NCI-H345 treated with DMSO at 0.1 percent for 48 hours (cell line): Measurements from ENCODE around the gene TUBA8.
"Not testable (repeated sequence)": the region's sequence is repeated elsewhere in the genome, so short reads cannot be mapped to it uniquely, and the experiment has no call there.

ENCODE experiments used
- DNase-seq: peaks from one replicate; lab custom pipeline; 2025; ENCODE audit not compliant: unreplicated experiment; lab: John Stamatoyannopoulos, UW

TUBA8 gene

DNA sequence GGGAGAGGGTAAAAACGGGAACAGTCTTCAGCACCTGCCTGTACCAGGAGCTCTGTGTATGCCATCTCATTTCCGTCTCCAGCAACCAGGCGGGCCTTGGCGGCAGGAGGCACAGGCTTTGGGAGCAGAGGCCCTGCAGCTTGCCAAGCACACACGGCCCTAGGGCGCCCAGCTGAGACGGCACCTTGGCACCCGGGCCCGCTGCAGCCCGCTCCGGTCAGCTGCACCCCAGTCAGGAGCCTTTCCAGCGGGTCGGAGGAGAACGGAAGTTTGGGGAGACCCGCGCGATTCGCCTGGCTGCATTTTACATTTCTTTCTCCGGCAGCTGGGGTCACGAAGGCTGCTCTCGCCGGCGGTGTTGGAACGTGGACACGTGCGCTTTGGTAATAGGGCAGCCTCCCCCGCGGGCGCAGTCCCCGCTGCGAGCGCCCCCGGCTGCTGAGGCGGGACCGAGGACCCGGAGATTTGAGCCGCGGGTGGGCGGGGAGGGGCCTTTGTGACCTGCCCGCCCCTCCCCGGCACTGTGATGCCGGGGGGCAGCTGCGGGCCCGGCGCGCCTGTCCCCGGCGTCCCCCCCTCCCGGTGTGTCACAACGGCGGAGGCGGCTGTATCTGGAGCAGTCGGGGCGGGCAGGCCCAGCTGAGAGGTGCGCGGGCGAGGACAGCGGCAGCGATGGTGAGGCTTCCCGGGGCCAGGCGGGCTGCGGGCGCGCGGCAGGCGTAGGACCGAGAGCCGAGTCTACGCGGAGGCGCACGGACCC, at the start of gene TUBA8:
Gene TUBA8 (plus strand): TSS at position 616 of the 760 bp plus-strand sequence. CDS start 57 bp downstream, at position 673.
- DNase-seq, result peak; percentile 35

DNA sequence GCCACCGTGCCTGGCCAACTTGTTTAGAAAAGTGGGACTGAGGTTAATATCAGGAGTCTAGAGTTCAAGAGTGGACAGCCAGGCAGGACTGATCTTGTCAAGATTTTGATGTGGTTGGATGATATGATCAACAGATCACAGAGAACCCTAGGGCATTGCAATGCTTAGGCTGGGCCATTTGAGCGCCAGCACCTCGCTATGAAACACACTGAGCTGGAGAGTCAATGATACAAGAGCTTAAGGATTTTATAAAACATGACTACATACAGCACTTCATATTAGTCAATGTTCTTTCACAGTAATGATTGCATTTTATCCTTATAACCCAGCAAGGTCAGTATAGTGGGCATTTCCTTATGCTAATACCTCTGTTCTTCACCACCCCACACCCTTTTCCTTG, 48.2 kb upstream of the TUBA8 start:
- DNase-seq, result no peak

DNA sequence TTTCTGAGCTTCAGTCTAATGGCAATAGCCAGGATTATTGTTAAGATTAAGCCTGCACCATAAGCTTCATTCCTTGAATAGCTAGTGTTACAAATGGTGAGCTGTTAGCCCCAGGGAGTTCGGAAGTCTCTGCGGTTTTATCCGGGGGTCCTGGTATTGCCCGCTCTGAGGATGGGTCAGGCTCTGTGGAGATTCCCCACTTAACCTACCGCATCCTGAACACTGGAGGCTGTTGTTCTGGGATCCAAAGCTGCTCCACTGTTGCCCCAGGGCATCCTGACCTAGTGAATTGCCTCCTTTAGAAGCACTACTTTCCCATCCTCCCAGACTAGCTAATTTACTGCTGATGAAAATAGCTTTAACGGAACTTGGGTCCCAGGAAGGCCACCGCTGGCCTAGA, 47.3 kb upstream of the TUBA8 start:
- no peak for DNase-seq

DNA sequence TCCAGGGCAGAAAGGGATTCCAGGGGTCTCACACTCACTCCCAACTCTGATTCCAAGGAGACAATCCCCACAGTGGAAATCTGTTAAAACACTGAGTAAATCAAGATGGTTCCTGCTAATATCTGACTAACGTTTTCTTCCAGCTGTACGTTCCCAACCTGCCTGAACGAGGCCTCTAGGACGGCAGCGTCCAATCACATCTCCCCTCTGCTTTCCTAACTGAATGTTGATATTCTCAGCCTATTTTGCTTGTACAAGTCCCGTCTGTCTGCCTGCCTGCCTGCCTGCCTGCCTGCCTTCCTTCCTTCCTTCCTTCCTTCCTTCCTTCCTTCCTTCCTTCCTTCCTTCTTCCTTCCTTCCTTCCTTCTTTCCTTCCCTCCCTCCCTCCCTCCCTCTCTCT, 46.9 kb upstream of the TUBA8 start:
- DNase-seq, result not testable (repeated sequence)

DNA sequence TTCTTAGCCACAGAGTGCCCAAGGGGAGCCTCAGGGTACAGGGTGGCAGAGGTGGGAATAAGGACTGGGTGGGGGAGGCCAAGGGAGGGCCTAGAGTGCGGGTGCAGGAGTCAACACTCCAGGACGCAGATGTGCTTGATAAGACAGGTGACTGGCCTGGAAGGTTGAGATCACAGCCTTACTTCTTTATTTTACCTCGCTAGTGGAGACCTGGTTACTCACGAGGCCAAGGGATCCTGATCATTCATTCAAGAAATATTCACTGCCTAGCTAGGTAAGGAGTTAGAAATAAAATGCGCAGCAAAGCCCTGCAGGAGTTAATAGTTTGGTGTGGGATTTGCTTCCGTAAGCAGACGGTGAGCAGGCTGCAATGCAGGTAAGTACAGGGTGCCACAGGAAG, 46.0 kb upstream of the TUBA8 start:
- no peak for DNase-seq

DNA sequence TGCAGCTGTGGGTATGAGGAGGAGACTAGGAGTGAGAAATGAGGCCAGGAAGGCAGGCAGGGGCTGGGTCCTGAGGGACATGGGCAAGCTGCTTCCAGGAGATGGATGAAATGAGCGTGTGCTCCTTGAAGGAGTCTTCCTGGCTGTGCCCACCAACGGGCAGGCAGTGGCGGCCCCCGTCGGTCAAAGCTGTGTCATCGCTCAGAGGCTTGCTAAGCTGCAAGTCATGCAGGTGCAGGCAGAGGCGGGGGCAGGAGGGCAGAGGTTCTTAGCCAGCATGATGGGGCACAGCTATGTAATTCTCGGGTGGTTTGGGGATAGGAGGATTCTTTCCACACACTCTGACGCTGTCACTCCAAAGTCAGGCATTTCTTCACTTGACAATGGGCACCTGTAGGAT, 45.4 kb upstream of the TUBA8 start:
- DNase-seq, result no peak

DNA sequence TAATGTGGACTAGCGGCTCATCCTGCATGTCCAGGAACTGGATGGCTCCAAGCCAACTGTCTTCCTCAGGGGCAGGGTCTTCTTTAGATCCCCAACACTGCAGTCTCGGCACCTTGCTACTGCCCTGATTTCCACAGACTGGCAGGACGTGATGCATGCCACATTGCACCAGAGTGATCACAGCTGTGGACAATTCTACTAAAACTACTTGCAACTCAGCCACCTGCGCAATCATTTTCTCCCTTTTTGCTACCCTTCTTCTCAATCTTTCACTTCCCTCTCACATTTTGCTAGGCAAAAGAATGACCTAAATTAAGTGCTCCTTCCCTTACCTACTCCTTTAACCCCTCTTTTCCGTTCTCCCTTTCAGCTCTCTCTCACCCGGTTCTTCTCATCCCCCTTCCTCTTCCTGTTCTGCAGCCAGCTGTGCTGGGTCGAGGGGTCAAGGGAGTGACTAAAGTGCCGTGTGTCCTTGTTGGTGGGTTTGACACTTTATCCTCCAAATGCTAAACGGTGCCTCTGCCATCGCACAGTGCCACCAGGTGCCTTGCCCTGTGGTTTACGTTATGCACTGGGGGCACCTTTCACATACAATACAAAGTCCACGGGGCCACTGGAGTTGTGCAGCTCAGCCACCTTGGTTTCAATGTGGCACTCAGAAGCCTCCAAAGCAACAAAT, 44.3 kb upstream of the TUBA8 start:
- DNase-seq, result no peak

DNA sequence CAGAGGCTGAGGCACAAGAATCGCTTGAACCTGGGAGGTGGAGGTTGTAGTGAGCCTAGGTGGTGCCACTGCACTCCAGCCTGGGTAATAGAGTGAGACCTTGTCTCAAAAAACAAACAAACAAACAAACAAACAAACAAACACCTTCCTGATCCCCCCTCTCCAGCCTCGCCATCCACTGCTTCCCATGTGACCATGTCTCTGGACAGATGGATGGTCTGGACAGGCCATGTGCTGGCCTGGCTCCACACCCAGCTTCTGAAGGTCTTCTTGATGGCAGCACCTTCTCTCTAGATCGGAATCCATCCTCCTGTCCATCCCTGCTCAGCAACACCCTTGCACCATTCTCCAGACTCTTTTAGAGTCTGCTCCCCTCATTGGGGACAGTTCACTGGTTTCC, 43.5 kb upstream of the TUBA8 start:
- DNase-seq, result no peak

DNA sequence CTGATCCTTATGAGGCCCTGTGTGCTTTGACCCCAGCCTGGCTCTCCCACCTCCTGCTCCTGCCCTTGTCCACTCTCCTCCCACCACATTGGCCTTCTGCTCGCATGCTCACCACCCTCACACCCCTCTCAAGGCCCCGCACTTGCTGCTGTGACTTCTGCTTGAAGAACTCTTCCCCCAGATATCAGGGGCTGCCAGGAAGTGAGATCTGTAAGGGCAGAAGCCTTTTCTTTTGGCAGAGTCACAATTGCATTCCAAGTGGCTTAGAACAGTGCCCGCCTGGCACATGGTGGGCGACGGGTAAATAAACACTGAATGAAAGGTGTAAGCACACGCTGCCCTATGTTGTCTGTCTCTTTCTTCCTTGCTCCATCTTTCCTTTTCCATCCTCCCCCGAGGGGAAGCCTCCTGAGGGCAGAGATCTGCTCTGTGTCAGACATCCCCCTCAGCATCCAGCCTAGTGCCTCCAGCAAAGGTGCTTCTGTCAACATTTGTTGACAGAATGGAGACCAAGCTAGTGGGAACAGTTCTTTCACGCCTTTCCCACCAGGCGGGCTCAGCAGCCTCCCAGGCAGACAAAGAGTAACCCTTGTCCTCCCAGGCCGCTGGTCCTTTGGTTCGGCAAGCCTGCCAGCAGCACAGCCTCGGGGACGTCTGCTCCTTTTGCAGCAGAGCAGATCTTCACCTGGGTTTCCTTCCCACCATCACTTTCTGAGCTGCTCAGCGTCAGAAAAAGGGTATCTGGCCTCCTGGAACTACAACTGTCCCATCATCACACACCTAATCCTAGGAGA, 42.9 kb upstream of the TUBA8 start:
- DNase-seq, result no peak

DNA sequence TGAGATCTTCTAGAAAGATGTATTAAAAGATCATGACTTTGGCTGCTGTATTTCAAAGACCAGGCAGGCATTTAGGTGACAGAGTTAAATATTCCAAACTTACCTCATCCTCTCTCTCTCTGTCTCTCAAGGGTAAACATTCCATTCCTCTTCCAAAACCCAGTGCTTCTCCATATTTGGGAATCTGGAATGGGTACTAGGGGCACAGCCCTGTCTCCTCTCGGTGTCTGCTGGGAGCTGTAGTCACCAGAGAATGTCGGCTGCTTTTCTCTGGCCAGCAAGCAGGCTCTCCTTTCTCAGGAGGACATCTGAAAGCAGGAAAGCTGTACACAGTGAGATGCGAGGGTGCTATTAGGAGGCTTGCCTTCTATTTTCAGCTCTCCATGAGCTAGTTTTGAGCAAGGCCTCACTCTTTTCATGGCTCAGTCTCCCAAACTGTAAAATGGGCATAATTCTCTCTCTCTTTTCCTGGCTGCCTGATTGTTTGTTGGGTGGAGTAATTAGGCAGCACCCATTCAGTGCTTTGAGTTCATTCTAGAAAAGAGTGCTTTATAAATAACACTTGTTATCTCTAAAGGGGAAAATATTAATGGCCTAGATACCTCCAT, 42.1 kb upstream of the TUBA8 start:
- DNase-seq, result no peak

DNA sequence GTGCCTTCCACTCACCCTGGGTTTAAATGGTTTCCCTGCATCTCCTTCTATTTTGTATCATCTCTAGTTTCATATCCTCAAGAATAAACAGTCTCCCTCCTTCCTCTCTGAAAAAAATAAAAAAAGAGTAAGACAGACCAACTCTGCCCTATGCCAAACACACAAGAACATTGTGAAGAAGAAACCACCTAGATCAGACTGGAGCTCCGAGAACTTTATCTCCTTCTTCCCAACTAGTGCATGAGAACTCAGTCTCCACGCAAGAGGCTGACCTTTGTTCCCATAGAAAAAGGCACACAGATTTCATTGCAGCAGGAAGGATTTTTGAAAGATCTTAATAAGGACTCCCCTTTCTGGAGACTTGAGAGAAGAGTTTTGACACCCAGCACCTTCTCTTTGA, 41.6 kb upstream of the TUBA8 start:
- no peak for DNase-seq

DNA sequence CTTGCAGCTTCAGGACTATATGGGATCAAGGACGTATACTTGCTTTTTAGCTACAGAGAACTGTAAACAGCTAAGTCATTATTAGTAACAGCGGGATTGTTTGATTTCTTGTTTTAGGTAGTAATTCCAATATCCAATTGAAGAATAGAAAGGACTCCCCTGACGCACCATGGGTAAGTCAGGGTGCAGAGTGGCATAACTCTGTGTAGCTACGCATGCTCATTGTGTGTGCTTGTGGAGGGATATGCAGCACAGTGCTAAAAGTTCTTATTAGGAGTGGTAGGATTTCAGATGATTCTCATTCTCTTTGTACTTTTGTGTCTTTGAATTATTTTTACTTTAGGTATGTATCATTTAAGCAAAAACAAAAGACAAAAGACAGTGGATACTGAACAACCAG, 40.6 kb upstream of the TUBA8 start:
- DNase-seq, result no peak

DNA sequence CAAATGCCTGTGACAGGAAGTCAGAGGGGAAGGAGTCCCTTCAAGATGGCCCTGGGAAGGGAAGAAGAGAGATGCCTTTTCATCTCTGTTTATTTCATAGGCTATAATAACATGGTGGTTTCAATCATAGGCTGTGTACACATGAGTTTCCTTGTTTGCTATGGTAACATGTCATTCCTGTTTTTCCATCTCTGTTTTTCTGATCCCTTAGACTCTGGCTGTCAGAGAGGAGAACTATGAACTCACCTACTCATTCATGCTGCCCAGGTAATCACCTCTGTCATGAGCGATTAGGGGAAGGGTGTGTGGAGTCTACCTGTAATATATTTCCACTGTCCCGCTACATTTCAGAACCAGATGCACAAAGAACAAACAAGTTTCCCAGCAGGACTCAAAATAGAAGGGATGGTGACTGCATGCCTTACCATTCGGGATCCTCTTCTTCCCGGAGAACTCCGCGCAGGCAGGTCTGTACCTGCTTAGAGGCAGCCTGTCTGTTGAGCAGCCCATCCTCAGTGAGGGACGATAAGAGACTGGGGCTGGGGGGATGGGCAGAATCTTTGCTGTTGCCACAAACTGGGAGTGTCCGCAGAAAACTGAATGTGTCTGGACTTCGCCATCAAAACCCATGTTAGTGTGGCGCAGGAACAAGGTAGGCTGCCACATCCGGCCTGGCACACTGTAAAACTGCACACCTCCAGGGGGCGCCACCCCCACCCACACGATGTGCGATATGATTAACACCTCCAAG, 39.9 kb upstream of the TUBA8 start:
- DNase-seq, result no peak

DNA sequence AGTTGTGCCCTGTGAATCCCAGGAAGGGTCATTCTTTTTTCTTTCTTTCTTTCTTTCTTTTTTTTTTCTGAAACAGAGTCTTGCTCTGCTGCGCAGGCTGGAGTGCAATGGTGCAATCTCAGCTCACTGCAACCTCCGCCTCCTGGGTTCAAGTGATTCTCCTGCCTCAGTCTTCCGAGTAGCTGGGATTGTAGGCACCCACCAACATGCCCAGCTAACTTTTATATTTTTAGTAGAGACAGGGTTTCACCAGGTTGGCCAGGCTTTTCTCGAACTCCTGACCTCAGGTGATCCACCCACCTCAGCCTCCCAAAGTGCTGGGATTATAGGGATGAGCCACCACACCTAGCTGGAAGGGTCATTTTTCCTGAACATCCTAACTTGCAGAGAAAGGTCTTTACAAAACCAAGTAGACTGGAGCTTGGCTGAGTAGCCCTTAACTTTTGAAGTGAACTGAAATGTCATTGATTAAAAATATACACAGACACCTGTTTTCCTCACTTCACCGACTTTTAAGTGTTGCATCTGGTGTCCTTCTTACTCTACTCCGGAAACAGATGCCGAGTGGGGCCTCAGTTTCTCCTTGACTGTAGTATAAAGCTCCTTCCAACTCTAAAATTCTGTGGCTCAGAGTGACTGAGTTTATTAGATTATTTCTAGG, 39.2 kb upstream of the TUBA8 start:
- not testable (repeated sequence) for DNase-seq

DNA sequence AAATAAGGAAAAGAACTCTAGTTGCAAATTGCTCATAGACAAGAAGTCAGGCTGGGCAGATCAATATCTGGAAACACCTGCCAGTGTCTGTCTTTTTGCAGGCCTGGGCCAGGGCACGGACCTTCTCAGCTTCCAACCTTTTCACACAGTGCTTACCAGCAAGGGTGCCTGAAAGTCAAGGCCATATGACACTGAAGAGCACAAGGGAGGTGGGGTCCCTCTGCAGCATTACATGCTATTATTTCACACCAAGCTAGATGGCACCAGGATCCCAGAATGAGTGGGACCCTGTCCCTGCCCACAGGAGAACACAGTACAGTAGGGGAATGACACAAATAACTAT, 38.7 kb upstream of the TUBA8 start:
- no peak for DNase-seq

DNA sequence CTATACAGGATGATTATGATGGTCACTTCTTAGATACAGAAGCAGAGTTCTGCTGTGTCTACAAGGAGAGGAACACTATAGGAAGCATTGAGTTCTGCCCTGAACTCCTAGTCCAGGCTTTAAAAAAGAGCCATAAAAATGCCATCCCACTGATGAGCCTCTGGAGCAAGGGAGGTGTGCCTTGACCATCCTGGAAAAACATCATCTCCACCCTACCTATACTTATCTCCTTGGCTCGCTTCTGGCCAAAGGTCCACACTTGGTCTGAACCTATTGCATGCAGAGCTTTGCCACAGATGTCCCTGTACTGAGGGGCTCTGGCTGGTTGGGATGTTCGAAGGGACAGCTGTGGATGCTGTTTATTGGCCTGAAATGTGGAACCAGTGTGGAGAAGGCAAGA, 37.1 kb upstream of the TUBA8 start:
- no peak for DNase-seq

DNA sequence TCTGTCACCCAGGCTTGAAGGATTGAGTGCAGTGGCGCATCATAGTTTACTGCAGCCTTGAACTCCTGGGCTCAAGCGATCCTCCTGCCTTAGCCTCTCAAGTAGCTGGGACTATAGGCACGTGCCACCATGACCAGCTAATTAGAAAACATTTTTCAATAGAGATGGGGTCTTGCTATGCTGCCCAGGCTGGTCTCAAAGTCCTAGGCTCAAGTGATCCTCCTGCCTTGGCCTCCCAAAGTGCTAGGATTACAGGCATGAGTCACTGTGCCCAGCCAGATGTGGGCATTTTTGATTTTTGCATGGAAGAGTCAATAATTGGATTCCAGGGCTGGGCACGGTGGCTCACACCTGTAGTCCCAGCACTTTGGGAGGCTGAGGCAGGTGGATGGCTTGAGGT, 36.7 kb upstream of the TUBA8 start:
- DNase-seq, result not testable (repeated sequence)

DNA sequence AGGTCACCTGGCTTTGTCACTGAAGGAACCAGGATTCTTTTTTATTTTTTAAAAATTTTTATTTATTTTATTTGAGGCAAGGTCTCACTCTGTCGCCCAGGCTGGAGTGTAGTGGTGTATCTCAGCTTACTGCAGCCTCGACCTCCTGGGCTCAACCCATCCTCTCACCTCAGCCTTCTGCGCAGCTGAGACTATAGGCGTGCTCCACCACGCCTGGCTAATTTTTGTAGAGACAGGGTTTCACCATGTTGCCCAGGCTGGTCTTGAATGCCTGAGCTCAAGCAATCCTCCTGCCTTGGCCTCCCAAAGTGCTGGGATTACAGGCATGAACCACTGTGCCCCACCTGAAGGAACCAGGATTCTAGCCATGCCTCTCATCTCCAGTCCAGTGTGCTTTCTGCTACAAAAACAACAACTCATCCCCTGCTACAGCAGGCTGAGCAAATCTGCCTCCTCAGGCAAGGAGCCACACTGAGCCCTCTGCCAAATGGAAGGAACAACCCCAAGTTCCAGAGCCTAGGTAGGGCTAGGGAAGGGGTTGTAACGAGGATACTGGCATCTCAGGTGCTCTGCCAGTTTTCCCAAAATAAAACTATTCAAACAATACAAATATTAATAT, 35.4 kb upstream of the TUBA8 start:
- DNase-seq, result no peak

DNA sequence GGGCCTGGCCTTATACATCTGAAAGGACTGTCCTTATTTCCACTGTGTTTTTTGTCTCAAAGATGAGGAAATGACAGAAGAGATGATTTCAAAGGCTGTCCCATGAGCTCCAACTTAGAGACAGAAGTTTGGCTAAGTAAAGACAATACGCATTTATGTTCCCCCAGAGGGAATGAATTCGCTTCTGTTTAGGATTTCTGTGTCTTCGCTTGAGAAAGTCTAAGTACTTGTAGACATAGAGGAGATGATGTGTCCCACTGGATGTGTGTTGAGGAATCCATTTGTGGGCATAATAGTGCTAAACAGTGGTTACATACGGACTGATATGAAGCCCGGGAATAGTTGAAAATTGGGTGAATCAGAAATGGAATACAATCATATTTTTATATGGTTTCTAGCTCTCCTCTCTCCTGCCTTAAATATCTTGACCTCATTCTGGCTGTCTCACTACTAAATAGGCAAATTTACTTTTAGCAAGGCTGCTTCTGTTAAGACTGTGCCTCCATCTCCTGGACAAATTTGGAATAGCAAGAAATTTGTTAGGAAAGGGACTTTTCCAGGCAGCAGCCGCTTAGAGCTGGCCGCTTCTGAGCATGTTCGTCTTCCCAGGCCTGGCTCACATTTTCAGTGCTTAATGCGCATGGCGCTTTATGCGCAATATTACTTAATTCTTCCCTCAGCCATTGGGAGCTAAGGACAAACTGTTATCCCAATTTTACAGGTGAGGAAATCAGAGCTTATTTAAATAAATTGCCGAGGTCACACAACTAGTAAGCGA, 34.7 kb upstream of the TUBA8 start:
- DNase-seq, result peak; percentile 23
